Esophagus (tissue), 2 donors: ENCODE results near the gene TRAT1. TPM values are rescaled to one million over a fixed set of nuclear protein-coding genes. Genes with fewer than 3 reads are reported as not detected.
"Not testable (repeated sequence)": the region's sequence is repeated elsewhere in the genome, so short reads cannot be mapped to it uniquely, and the experiment has no call there.

Experiments
- H3K27ac ChIP-seq, 2 donors: one replicate each; pipeline ENCODE4 v1.5.1; 2013; ENCODE audit warnings: low read depth in 2 of 2, mild to moderate bottlenecking in 2 of 2, inconsistent platforms in 1 of 2, low read length in 1 of 2, moderate library complexity in 1 of 2
- H3K27me3 ChIP-seq, 2 donors: one replicate each; pipeline ENCODE4 v1.6.1; 2013; ENCODE audit warnings: low read length in 2 of 2, control low read depth in 1 of 2, mild to moderate bottlenecking in 1 of 2; ENCODE audit not compliant: insufficient read depth in 2 of 2, control insufficient read depth in 1 of 2
- H3K36me3 ChIP-seq, 2 donors: one replicate each; pipeline ENCODE4 v1.6.1; 2013; ENCODE audit warnings: low read length in 1 of 2; ENCODE audit not compliant: control insufficient read depth in 2 of 2, insufficient read depth in 2 of 2
- H3K4me1 ChIP-seq, 2 donors: one replicate each; pipeline ENCODE4 v1.6.1; 2013; ENCODE audit warnings: low read length in 1 of 2; ENCODE audit not compliant: control insufficient read depth in 2 of 2, insufficient read depth in 2 of 2
- H3K4me3 ChIP-seq, 2 donors: one replicate each; pipeline ENCODE4 v1.5.1; 2013; ENCODE audit warnings: low read length in 2 of 2, mild to moderate bottlenecking in 2 of 2, low read depth in 1 of 2, moderate library complexity in 1 of 2
- H3K9me3 ChIP-seq, 2 donors: one replicate each; pipeline ENCODE4 v1.6.1; 2013; ENCODE audit warnings: mild to moderate bottlenecking in 2 of 2, low read depth in 1 of 2, low read length in 1 of 2, moderate library complexity in 1 of 2; ENCODE audit not compliant: control insufficient read depth in 2 of 2, insufficient read depth in 1 of 2
- WGBS, 2 donors: extraction: QIAGEN DNeasy Blood & Tissue Kit; methylation state at CpG; one replicate each; pipeline ENCODE4 v1.1.7; 2013; 5-methylcytosine and 5-hydroxymethylcytosine counted together
- polyA plus RNA-seq, 2 donors: library from polyadenylated mRNA; stranded (reverse); fragments of 200-250 nt; gene quantifications; one replicate each; pipeline ENCODE4 v1.2.3, GENCODE V29; 2013
- donor health status: healthy with polysubstance abuse.
- donor health status: Bipolar disorder and iron deficiency.

TRAT1 gene
- polyA plus RNA-seq, 2 donors = 0.13 to 0.20 TPM

GRCh38 chr3:108823227-108823626 lies 641 bp downstream of the TRAT1 start:
- H3K4me3 ChIP-seq = no peak overlapping the region
- no peaks in the 10 kb centered on the region for H3K36me3 ChIP-seq
- H3K27me3 ChIP-seq = no peaks in the 10 kb centered on the region
- H3K4me1 ChIP-seq = no peaks in the 10 kb centered on the region
- 72 to 74% methylated on average over 2 of the region's 2 CpGs for WGBS, 2 donors
- no peaks in the 10 kb centered on the region for H3K9me3 ChIP-seq
- no peak overlapping the region for H3K27ac ChIP-seq

- not testable (repeated sequence) for H3K36me3 ChIP-seq, H3K9me3 ChIP-seq, H3K4me1 ChIP-seq, H3K27me3 ChIP-seq, H3K4me3 ChIP-seq, H3K27ac ChIP-seq
- WGBS, 2 donors = 85% methylated on average over 10 of the region's 10 CpGs
Measured at GRCh38 chr3:108823803-108824202, 1.2 kb downstream of the TRAT1 start.

- WGBS, 2 donors = 71 to 80% methylated on average over 6 of the region's 6 CpGs
- H3K9me3 ChIP-seq = no peaks in the 10 kb centered on the region
- no peaks in the 10 kb centered on the region for H3K27me3 ChIP-seq
- H3K27ac ChIP-seq = no peak overlapping the region
- no peaks in the 10 kb centered on the region for H3K36me3 ChIP-seq
- no peak overlapping the region for H3K4me3 ChIP-seq
- no peaks in the 10 kb centered on the region for H3K4me1 ChIP-seq
Measured at GRCh38 chr3:108826309-108827187, 4.0 kb downstream of the TRAT1 start.

GRCh38 chr3:108830381-108830780 lies 7.8 kb downstream of the TRAT1 start:
- Histone ChIP-seq H3K9me3 (no peaks in the 10 kb centered on the region), H3K4me1 (no peaks in the 10 kb centered on the region), H3K27ac (no peak overlapping the region), H3K36me3 (no peaks in the 10 kb centered on the region), H3K4me3 (no peak overlapping the region), H3K27me3 (no peaks in the 10 kb centered on the region)
- 59 to 63% methylated on average over 3 of the region's 3 CpGs for WGBS, 2 donors

- H3K4me1 ChIP-seq = no peaks in the 10 kb centered on the region
- H3K36me3 ChIP-seq = no peaks in the 10 kb centered on the region
- no peaks in the 10 kb centered on the region for H3K27me3 ChIP-seq
- no peak overlapping the region for H3K4me3 ChIP-seq
- WGBS, 2 donors = 72 to 78% methylated on average over 4 of the region's 4 CpGs
- H3K9me3 ChIP-seq = no peaks in the 10 kb centered on the region
- H3K27ac ChIP-seq = no peak overlapping the region
Measured at GRCh38 chr3:108830991-108831614, 8.5 kb downstream of the TRAT1 start.

- 60 to 75% methylated on average over 1 of the region's 1 CpG for WGBS, 2 donors
- Histone ChIP-seq H3K4me1 (no peaks in the 10 kb centered on the region), H3K36me3 (no peaks in the 10 kb centered on the region), H3K9me3 (no peaks in the 10 kb centered on the region), H3K4me3 (no peak overlapping the region), H3K27ac (no peak overlapping the region), H3K27me3 (no peaks in the 10 kb centered on the region)
Measured at GRCh38 chr3:108833611-108834010, 11.0 kb downstream of the TRAT1 start.

- H3K4me3 ChIP-seq = no peak overlapping the region
- H3K36me3 ChIP-seq = no peaks in the 10 kb centered on the region
- H3K27me3 ChIP-seq = no peaks in the 10 kb centered on the region
- WGBS, 2 donors = 68 to 86% methylated on average over 1 of the region's 1 CpG
- no peaks in the 10 kb centered on the region for H3K9me3 ChIP-seq
- no peak overlapping the region for H3K27ac ChIP-seq
- H3K4me1 ChIP-seq = no peaks in the 10 kb centered on the region
Measured at GRCh38 chr3:108834551-108834950, 12.0 kb downstream of the TRAT1 start.

- Histone ChIP-seq H3K4me3 (no peak overlapping the region), H3K27ac (no peak overlapping the region), H3K27me3 (no peaks in the 10 kb centered on the region), H3K9me3 (no peaks in the 10 kb centered on the region), H3K4me1 (no peaks in the 10 kb centered on the region), H3K36me3 (no peaks in the 10 kb centered on the region)
- WGBS, 2 donors = 22 to 44% methylated on average over 2 of the region's 2 CpGs
Measured at GRCh38 chr3:108835101-108835500, 12.5 kb downstream of the TRAT1 start.

GRCh38 chr3:108838436-108838835 lies 15.8 kb downstream of the TRAT1 start:
- no peaks in the 10 kb centered on the region for H3K27me3 ChIP-seq
- no peak overlapping the region for H3K4me3 ChIP-seq
- H3K36me3 ChIP-seq = no peaks in the 10 kb centered on the region
- H3K27ac ChIP-seq = no peak overlapping the region
- 53 to 59% methylated on average over 3 of the region's 3 CpGs for WGBS, 2 donors
- H3K9me3 ChIP-seq = no peaks in the 10 kb centered on the region
- H3K4me1 ChIP-seq = no peaks in the 10 kb centered on the region
